Hepatocyte (in vitro differentiated cells): ENCODE results near the gene PRKAG1. TPM values are rescaled to one million over a fixed set of nuclear protein-coding genes. Genes with fewer than 3 reads are reported as not detected.

ENCODE experiments used
- DNase-seq: peaks from one replicate; pipeline ENCODE4 v3.0.0-alpha.2; 2016; ENCODE audit warnings: low spot score
- H2AFZ ChIP-seq: fragments of 200-600 bp; sonication (generic); 2 replicates; pipeline ENCODE4 v1.6.0; 2016; ENCODE audit warnings: antibody characterized with exemption, mild to moderate bottlenecking
- H3K27ac ChIP-seq: fragments of 200-600 bp; sonication (generic); 2 replicates; pipeline ENCODE4 v1.5.1; 2016; ENCODE audit warnings: mild to moderate bottlenecking
- H3K27me3 ChIP-seq: fragments of 200-600 bp; sonication (generic); 2 replicates; pipeline ENCODE4 v1.6.1; 2016
- H3K36me3 ChIP-seq: fragments of 200-600 bp; sonication (generic); replicated peaks from 2 replicates; pipeline ENCODE4 v1.5.1; 2016; ENCODE audit warnings: low read depth; ENCODE audit not compliant: insufficient read depth
- H3K4me1 ChIP-seq: fragments of 200-600 bp; sonication (generic); 2 replicates; pipeline ENCODE4 v1.5.1; 2016; ENCODE audit warnings: mild to moderate bottlenecking, moderate library complexity; ENCODE audit not compliant: insufficient read depth
- H3K4me2 ChIP-seq: fragments of 200-600 bp; sonication (generic); 2 replicates; pipeline ENCODE4 v1.6.0; 2016
- H3K4me3 ChIP-seq: fragments of 200-600 bp; sonication (generic); 2 replicates; pipeline ENCODE4 v1.5.1; 2016; ENCODE audit warnings: mild to moderate bottlenecking
- H3K79me2 ChIP-seq: fragments of 200-600 bp; sonication (generic); 2 replicates; pipeline ENCODE4 v1.6.0; 2017; ENCODE audit warnings: mild to moderate bottlenecking
- H3K9me2 ChIP-seq: fragments of 200-600 bp; sonication (generic); replicated peaks from 2 replicates; pipeline ENCODE4 v1.6.0; 2017; ENCODE audit warnings: mild to moderate bottlenecking; ENCODE audit not compliant: insufficient read depth
- H3K9me3 ChIP-seq: fragments of 200-600 bp; sonication (generic); 2 replicates; pipeline ENCODE4 v1.5.1; 2016; ENCODE audit warnings: low read depth, mild to moderate bottlenecking
- H4K20me1 ChIP-seq: fragments of 200-600 bp; sonication (generic); 2 replicates; pipeline ENCODE4 v1.6.0; 2016; ENCODE audit warnings: mild to moderate bottlenecking; ENCODE audit not compliant: insufficient read depth, poor library complexity, severe bottlenecking
- EZH2 ChIP-seq: fragments of 200-600 bp; sonication (generic); IDR thresholded peaks from 2 replicates; pipeline ENCODE4 v1.6.1; 2016; ENCODE audit warnings: antibody characterized with exemption, mild to moderate bottlenecking, borderline replicate concordance
- EZH2phosphoT487 ChIP-seq: fragments of 200-600 bp; sonication (generic); IDR thresholded peaks from one replicate; pipeline ENCODE4 v1.6.1; 2018; ENCODE audit warnings: antibody characterized with exemption, mild to moderate bottlenecking, low read depth, moderate library complexity; ENCODE audit not compliant: unreplicated experiment, severe bottlenecking
- WGBS: methylation state at CpG from one replicate; pipeline ENCODE4 v1.1.6; 2016; ENCODE audit warnings: low lambda C conversion rate; ENCODE audit errors: missing lambda C conversion rate; 5-methylcytosine and 5-hydroxymethylcytosine counted together
- polyA plus RNA-seq: library from polyadenylated mRNA; unstranded; fragments of >200 nt; fragmentation: Nextera tagmentation; extraction: Ambion mirVana; gene quantifications from 2 replicates; pipeline ENCODE4 v1.2.1, GENCODE V29; 2016
- total RNA-seq: library from RNA; depleted of rRNA; stranded (reverse); fragments of >200 nt; gene quantifications from 2 replicates; pipeline ENCODE4 v1.2.3, GENCODE V29; 2014
- TF ChIP-seq, protein P1 (sequence below): fragments of 200-600 bp; sonication (generic); IDR thresholded peaks from 2 replicates; pipeline ENCODE4 v1.5.1; 2016; ENCODE audit warnings: antibody characterized with exemption, mild to moderate bottlenecking; ENCODE audit not compliant: poor library complexity

PRKAG1 gene
- total and polyA plus RNA-seq, 2 experiments from 2014 or later = 46.0 to 61.5 TPM

DNA sequence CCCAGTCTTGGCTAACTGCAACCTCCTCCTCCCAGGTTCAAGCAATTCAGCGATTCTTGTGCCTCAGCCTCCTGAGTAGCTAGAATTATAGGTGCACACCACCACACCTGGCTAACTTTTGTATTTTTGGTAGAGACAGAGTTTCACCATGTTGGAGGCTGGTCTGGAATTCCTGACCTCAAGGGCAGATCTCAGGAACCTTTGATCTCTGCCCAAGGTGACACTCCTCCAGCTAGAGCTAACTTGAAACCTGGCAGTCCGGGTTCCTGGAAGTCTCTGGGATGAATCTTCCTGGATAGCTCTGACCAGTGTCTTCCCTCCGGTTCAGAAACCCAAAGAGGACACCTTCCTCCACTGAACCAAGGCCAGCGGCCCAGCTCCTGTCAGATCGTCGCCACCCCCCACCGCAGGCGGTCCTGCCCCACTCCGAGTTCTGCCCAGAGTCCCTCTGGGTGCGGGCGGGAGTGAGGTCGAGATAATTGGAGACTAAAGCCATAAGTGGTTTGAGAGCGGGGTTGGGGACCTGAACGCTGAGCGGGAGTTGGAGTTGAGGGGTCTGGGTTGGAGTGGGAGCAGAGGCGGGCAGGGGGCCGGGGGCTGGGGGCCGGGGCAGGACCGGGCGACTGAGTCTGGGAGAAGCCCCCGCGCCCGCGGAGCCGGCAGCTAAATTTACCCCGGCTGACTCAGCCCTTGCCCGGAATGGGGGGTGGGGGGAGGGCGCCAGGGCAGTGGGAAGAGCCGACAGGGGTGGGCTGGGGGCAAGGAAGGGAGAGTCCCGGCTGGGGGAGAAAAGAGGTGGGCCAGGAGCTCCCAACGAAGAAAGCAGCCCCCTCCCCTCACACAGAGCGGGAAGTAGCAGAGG is 24.1 kb downstream of the PRKAG1 start:
- Histone ChIP-seq H3K9me2 (no peaks in the 10 kb centered on the region), H3K9me3 (no peaks in the 10 kb centered on the region), H3K36me3 (no peaks in the 10 kb centered on the region), H3K4me1 (peaks cover 12% of the 10 kb centered on the region), H4K20me1 (no peaks in the 10 kb centered on the region), H3K79me2 (no peaks in the 10 kb centered on the region), H3K4me2 (no peak overlapping the region), H3K4me3 (no peak overlapping the region), H3K27me3 (peaks cover 55% of the 10 kb centered on the region), H3K27ac (no peak overlapping the region), H2AFZ (no peak overlapping the region)
- DNase-seq = no peak
- TF ChIP-seq, protein P1, sequence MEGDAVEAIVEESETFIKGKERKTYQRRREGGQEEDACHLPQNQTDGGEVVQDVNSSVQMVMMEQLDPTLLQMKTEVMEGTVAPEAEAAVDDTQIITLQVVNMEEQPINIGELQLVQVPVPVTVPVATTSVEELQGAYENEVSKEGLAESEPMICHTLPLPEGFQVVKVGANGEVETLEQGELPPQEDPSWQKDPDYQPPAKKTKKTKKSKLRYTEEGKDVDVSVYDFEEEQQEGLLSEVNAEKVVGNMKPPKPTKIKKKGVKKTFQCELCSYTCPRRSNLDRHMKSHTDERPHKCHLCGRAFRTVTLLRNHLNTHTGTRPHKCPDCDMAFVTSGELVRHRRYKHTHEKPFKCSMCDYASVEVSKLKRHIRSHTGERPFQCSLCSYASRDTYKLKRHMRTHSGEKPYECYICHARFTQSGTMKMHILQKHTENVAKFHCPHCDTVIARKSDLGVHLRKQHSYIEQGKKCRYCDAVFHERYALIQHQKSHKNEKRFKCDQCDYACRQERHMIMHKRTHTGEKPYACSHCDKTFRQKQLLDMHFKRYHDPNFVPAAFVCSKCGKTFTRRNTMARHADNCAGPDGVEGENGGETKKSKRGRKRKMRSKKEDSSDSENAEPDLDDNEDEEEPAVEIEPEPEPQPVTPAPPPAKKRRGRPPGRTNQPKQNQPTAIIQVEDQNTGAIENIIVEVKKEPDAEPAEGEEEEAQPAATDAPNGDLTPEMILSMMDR = no peak
- TF ChIP-seq EZH2phosphoT487 (no peak), EZH2 (no peak)
- 48% methylated on average over 16 of the region's 32 CpGs for WGBS

DNA sequence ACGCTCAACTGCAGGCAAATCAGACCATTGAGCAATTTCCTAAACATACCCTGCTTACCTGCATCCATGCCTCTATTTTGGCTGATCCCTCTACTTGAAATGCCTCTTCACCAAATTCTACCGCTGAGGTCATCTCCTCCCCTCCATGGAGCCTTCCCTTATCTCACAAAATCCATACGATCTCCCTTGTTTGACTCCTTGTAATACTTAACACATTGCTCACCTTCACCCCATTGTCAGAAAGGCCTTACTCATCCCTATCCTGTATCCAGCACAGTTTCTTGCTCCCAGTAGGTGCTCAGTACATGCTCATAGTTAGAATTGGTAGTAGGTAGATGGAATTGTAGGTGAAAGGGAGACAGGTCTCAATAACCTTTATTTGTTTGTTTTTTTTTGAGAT is 24.8 kb downstream of the PRKAG1 start:
- no peak overlapping the region for H3K4me3 ChIP-seq
- TF ChIP-seq EZH2 (no peak), EZH2phosphoT487 (no peak)
- TF ChIP-seq, protein P1 = no peak

DNA sequence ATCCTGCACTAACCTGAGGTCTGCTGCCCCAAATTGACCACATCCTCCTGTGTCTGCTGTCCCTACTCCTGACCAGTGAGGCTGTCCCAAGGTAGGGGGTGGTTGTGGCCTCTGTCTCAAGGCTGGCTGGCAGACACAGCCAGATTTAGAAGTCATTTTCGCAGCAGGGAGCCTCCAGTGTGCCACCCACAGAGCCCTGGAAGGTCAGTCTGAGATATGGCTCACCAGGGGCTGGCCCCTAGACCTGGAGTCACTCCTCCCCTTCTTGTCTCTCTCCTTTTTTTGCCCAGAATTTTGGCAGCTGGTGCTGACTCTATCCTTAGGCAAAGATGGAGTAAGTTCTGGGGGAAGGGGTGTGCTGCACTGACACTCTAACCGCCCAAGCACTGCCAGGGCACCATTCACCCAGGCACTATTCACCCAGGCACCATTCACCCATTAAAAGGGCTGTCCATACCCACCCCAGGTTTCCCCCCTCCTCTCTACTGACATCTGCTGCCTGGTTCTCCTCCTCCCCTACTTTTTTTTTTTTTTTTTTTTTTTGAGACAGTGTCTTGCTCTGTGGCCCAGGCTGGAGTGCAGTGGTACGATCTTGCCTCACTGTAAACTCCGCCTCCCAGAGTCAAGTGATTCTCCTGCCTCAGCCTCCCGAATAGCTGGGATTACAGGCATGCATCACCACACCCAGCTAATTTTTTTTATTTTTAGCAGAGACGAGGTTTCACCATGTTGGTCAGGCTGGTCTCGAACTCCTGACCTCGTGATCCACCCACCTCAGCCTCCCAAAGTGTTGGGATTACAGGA is 27.1 kb downstream of the PRKAG1 start:
- H3K27me3 ChIP-seq = peaks cover 62% of the 10 kb centered on the region

More for the DNA sequence above, 24.8 kb downstream of the PRKAG1 start:
- no peaks in the 10 kb centered on the region for H3K9me2 ChIP-seq
- H4K20me1 ChIP-seq = no peaks in the 10 kb centered on the region
- H3K9me3 ChIP-seq = no peaks in the 10 kb centered on the region
- H3K27me3 ChIP-seq = peaks cover 58% of the 10 kb centered on the region
- H3K4me2 ChIP-seq = no peak overlapping the region
- WGBS = 55% methylated on average over 3 of the region's 3 CpGs
- H3K4me1 ChIP-seq = peaks cover 6% of the 10 kb centered on the region
- no peak overlapping the region for H3K27ac ChIP-seq
- no peaks in the 10 kb centered on the region for H3K79me2 ChIP-seq
- H3K36me3 ChIP-seq = no peaks in the 10 kb centered on the region
- no peak overlapping the region for H2AFZ ChIP-seq
- DNase-seq = no peak

More for the DNA sequence above, 27.1 kb downstream of the PRKAG1 start:
- Histone ChIP-seq H3K9me2 (no peaks in the 10 kb centered on the region), H4K20me1 (no peaks in the 10 kb centered on the region), H3K27ac (no peak overlapping the region), H3K79me2 (no peaks in the 10 kb centered on the region), H2AFZ (no peak overlapping the region), H3K9me3 (no peaks in the 10 kb centered on the region), H3K36me3 (no peaks in the 10 kb centered on the region), H3K4me2 (no peak overlapping the region), H3K4me3 (no peak overlapping the region), H3K4me1 (no peaks in the 10 kb centered on the region)
- no peak for DNase-seq
- TF ChIP-seq EZH2phosphoT487 (no peak), EZH2 (no peak)
- TF ChIP-seq, protein P1 = no peak
- 70% methylated on average over 8 of the region's 8 CpGs for WGBS
